GM12874 (cell line): ENCODE data around the gene DPY19L1.

Experiments
- TF ChIP-seq, protein P1 (sequence below): IDR thresholded peaks from 2 replicates; pipeline ENCODE4 v1.5.1; 2011; ENCODE audit warnings: low read depth, mild to moderate bottlenecking, control low read depth, low read length, moderate library complexity; ENCODE audit not compliant: insufficient read depth

DPY19L1 gene

GRCh38 chr7:35022725-35023124 is 14.6 kb downstream of the DPY19L1 start:
- TF ChIP-seq, protein P1, sequence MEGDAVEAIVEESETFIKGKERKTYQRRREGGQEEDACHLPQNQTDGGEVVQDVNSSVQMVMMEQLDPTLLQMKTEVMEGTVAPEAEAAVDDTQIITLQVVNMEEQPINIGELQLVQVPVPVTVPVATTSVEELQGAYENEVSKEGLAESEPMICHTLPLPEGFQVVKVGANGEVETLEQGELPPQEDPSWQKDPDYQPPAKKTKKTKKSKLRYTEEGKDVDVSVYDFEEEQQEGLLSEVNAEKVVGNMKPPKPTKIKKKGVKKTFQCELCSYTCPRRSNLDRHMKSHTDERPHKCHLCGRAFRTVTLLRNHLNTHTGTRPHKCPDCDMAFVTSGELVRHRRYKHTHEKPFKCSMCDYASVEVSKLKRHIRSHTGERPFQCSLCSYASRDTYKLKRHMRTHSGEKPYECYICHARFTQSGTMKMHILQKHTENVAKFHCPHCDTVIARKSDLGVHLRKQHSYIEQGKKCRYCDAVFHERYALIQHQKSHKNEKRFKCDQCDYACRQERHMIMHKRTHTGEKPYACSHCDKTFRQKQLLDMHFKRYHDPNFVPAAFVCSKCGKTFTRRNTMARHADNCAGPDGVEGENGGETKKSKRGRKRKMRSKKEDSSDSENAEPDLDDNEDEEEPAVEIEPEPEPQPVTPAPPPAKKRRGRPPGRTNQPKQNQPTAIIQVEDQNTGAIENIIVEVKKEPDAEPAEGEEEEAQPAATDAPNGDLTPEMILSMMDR = no peak

GRCh38 chr7:35021445-35021844 is 15.8 kb downstream of the DPY19L1 start:
- TF ChIP-seq, protein P1 = no peak

GRCh38 chr7:35019801-35020200 is 17.5 kb downstream of the DPY19L1 start:
- TF ChIP-seq, protein P1 = no peak

- TF ChIP-seq, protein P1 = no peak
Measured at GRCh38 chr7:35019179-35019729, 18.0 kb downstream of the DPY19L1 start.

- TF ChIP-seq, protein P1 = no peak
Measured at GRCh38 chr7:35015346-35015859, 21.9 kb downstream of the DPY19L1 start.

DNA sequence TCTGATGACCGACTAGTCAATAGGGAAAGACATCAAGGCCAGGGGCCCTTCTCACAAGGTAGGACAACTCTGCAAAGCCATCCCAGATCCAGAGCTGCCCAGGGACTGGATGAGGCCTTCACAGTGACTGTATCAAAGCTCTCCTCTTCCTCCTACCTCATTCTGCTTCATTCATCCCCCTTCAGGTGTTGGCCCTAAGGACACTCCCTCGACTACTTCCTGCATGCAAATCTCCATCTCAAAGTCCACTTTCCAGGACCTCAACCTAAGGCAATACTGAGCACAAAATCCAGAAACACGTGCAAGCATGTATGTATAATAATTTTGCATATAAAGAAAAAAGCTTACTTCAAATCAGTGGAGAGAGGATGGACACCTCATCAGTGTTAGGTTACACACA is 25.1 kb downstream of the DPY19L1 start:
- TF ChIP-seq, protein P1 = no peak

- TF ChIP-seq, protein P1 = no peak
Measured at GRCh38 chr7:35011085-35011484, 26.2 kb downstream of the DPY19L1 start.
